Stimulated activated CD8-positive, alpha-beta memory T cell treated with anti-CD3 and anti-CD28 coated beads, Interleukin-15, amount 100 ng/mL, for 48 hours (primary cell): ENCODE data around the gene ESR1.

Source experiments
- DNase-seq, 2 donors: peaks; one replicate each; pipeline ENCODE4 v3.0.0-alpha.2; 2020; ENCODE audit warnings: low read depth in 2 of 2

ESR1 gene

GRCh38 chr6:152173957-152174356 lies 366.5 kb downstream of the ESR1 start:
- DNase-seq = no peak

- no peak for DNase-seq
Measured at GRCh38 chr6:152176268-152176667, 368.8 kb downstream of the ESR1 start.
